ENCODE measurements around the gene DTD2.
A peak's percentile ranks its signal among the peaks of the same experiment; 100 is the strongest.
"Not testable (repeated sequence)": the region's sequence is repeated elsewhere in the genome, so short reads cannot be mapped to it uniquely, and the experiment has no call there.

DTD2 gene

DNA sequence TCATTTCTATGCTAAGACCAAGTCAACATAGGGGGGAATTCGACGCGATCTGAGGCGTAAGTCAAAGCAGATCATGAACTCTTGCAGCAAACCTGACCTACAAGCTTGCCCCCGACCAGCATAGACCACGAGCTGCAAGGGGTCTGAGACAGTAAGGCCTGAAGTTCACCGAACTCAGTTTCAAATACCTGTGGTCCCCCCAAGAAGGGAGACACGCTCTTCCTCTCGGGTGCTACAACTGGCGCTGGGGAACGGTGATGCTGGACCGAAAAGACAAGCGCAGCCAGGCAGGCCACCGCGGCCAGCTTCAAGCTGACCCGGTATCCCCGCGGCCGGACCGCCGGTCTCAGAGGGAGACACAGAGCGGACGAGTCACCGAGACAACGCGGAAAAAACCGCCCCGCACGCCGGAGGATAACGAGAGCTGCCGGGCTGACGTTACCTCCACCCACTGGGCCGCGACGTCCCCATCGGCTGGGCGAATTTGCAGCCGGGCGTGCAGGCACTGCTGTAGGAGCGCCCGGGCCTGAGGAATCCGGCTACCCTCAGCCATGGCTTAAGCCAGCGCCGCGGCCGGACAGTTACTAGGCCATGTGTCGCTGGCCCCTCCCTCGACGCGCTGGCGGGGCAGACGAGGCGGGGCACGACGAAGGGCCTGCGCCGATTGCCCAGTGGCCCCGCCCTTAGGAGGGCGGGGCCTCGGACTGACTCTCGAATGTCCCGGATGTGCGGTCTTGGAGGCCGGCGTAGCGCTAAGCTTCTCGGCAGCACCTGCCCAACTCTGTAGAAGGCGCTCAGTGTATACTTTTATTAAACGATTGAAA is at the start of gene DTD2:
DTD2 (minus strand) TSS at position 666 of the 824 bp plus-strand sequence; CDS start at position 553, 113 bp downstream.
- DNase-seq (ENCODE audit: low spot score) = peak; percentile 99

- no peak for DNase-seq (ENCODE audit: low spot score)
Measured at GRCh38 chr14:31505411-31505810, 48.1 kb upstream of the DTD2 start.

DNA sequence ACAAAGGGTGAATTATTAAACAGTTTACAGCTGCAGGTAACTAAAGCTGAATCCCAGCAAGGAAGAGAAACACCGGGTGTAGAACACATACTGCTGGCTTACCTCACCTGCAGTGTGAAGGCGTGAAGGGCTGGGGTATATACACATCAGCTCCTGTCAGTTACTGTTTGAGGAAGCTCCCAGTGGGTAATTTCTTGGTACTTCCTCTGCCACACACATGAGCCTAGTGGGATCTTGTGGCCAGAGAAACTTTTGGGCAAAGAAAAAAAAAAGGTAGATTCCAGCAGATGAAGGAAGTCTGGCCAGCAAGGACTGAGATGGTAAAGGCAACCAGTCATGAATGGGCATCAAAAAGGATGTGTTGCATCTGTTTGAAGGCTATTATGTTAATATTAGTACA is 44.6 kb upstream of the DTD2 start:
- no peak for DNase-seq (ENCODE audit: low spot score)

DNA sequence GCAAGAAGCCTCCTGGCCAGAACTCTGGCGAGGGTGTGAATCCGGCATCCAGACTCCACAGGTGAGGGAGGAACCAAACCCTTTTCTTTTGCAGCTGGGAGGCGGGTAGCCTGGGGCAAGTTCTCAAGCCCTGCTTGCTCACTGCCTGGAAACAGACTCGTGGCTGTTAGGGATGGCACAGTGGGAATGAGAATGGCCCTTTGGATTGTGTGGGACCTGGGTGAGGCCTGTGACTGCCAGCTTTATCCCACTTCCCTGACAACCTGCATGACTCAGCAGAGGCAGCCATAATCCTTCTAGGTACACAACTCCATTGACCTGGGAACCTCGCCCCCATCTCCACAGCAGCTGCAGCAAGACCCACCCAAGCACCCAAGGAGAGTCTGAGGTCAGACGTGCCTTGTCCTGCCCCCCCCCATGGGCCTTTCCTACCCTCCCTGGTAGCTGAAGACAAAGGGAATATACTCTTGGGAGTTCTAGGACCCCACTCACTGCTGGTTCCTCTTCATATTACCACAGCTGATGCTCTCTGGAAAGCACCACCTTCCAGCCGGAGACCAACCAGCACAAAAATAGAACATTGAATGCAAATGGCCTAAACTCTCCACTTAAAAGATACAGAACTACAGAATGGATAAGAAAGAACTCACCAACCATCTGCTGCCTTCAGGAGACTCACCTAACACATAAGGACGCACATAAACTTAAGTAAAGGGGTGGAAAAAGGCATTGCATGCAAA is 35.6 kb upstream of the DTD2 start:
- no peak for DNase-seq (ENCODE audit: low spot score)

DNA sequence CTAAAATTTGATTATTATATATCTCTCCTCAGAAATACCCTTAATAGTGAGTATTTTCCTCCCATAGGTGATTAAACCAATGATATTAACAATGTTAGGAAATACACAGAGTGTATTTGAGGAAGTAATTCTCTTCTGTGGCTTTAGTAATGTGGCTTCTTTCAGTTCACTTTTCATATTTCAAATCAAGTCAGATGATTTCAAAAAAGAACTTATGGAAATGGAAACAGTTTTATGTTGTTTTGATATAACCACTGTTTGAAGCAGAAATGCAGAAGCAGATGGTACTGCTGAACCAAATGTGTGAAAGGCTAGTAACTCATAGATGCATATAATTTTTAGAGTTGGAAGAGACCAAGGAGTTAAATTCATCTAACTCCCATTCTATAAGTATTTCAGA is 32.4 kb upstream of the DTD2 start:
- DNase-seq (ENCODE audit: low spot score) = no peak

GRCh38 chr14:31487886-31488285 is 30.6 kb upstream of the DTD2 start, which contains the start of gene GPR33:
GPR33 (minus strand) TSS chr14:31488039; CDS start chr14:31483965, 4,074 bp downstream.
- DNase-seq (ENCODE audit: low spot score) = no peak

- no peak for DNase-seq (ENCODE audit: low spot score)
Measured at GRCh38 chr14:31486764-31487163, 29.5 kb upstream of the DTD2 start.

- DNase-seq (ENCODE audit: low spot score) = no peak
Measured at GRCh38 chr14:31484754-31485153, 27.4 kb upstream of the DTD2 start.

GRCh38 chr14:31480156-31480555 is 22.9 kb upstream of the DTD2 start:
- DNase-seq (ENCODE audit: low spot score) = no peak

GRCh38 chr14:31479027-31479426 is 21.7 kb upstream of the DTD2 start:
- DNase-seq (ENCODE audit: low spot score) = no peak

GRCh38 chr14:31477248-31477647 is 19.9 kb upstream of the DTD2 start:
- DNase-seq (ENCODE audit: low spot score) = no peak

DNA sequence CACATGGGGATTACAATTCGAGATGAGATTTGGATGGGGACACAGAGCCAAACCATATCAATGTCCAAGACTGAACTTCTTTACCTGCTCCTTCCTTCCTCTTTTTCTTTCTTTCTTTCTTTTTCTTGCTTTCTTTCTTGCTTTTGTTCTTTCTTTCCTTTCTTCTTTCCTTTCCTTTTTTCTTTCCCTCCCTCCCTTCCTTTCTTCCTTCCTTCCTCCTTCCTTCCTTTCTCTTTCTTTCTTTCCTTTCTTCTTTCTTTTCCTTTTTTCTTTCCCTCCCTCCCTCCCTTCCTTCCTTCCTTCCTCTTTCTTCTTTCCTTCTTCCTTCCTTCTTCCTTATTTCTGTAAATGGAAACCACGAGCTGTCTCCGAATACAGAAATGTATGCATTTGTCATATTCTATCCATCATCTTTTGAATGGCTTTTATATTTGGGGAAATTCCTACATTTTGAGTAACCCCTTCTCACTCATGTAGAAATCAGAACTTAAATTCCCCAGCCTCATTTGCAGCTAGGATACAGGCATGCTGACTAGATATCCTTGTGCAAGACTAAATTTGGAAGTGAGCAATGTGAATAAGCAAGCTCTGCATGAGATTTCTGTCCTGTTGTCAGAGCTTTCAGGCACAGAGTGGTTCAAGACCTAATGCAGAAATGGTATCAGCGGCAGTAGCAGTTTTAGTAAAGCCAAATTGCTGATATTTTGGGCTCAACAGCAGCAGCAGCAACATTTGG is 19.0 kb upstream of the DTD2 start:
- DNase-seq (ENCODE audit: low spot score) = no peak

GRCh38 chr14:31466554-31466953 is 9.2 kb upstream of the DTD2 start:
- no peak for DNase-seq (ENCODE audit: low spot score)

DNA sequence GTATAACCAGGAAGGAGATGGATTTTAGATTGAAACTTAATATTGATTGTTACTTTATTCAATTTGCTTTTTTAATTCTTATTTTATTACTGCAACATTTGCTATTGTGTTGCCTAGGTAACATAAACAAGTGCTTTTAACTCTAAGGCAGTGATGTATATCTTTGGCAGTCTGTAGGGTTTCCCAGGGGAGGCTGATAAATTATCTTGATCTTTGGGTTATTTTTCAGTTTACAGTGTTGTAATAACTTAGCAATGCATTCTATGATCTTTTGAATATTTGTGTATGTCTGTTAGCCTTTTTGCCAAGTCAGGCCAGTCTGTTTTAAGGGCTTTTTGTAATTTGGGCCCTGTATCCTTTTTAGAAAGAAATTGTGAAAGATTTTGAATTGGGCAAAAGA is 7.8 kb upstream of the DTD2 start:
- DNase-seq (ENCODE audit: low spot score) = no peak

- not testable (repeated sequence) for DNase-seq (ENCODE audit: low spot score)
Measured at GRCh38 chr14:31462450-31462849, 5.1 kb upstream of the DTD2 start.

DNA sequence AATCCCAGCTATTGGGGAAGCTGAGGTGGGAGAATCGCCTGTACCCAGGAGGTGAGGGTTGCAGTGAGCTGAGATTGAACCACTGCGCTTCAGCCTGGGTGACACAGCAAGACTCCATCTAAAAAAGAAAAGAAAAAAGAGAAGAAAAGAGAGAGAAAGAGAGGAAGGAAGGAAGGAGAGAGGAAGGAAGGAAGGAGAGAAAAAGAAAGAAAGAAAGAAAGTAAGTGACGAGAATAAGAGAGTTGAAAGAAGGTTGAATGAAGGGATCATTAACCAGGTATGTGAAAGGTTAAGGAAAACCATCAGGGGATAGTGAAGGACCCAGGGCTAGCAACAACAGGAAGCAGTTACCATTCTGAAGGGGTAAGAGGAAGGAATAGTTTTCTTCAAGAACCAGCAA is 4.2 kb upstream of the DTD2 start:
- no peak for DNase-seq (ENCODE audit: low spot score)

- DNase-seq (ENCODE audit: low spot score) = peak; percentile 90
Measured at GRCh38 chr14:31457665-31458659, 656 bp upstream of the DTD2 start.

DNA sequence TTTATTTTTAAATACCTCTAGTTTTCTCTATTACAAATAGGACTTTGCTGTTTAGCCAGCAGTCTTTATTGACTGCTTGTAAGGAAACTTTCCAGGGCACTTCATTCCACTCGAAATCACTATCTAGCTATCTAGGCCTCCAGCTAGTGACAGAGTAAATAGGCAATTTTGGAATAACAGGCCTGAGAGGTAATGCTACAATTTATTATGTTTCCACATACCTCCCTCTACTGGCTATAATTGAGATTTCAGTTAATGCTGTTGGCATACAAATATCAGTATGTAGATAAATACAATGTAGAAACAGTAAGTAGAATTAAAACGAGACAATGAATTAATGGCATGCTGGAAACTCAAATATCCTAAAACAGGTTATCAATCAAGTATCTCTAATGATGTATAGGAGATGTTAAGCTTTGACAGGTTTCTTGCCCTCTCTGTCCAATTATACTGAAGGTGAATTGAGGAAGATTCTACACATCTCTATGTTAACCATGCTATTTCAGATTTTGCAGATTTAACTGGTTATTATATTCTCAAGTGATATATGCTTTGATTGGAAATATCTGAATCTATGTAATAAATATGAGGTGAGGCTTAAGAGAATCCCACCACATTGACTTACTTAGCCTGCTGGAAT is 7.2 kb downstream of the DTD2 start:
- peak; percentile 75 for DNase-seq (ENCODE audit: low spot score)

- DNase-seq (ENCODE audit: low spot score) = no peak
Measured at GRCh38 chr14:31449136-31449535, 8.2 kb downstream of the DTD2 start.

- no peak for DNase-seq (ENCODE audit: low spot score)
Measured at GRCh38 chr14:31445703-31446102, 11.6 kb downstream of the DTD2 start.

DNA sequence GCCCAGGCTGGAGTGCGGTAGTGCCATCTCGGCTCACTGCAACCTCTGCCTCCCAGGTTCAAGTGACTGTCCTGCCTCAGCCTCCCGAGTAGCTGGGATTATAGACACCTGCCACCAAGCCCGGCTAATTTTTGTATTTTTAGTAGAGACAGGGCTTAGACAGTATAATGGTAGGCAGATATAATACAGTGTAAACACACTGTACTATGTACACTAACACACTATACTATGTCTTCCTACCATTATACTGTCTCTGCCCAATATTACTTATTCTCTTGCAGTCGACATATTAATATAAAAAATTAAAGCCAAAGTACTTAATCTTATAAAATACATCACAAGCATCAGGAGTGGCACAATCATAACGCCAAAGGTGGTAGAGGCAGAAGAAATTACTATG is 15.0 kb downstream of the DTD2 start:
- DNase-seq (ENCODE audit: low spot score) = no peak
